T-cell (primary cell): ENCODE results near the gene PUM1. TPM values are rescaled to one million over a fixed set of nuclear protein-coding genes. Genes with fewer than 3 reads are reported as not detected.

Experiments
- ATAC-seq, 4 experiments: fragments of 200-7000 bp in 3 of 4; fragments of 150-1000 bp in 1 of 4; cut with Tn5 transposase; replicated peaks in 1 of 4; 1 replicate in 3 of 4; 2 replicates in 1 of 4; pipeline ENCODE4 v1.10.0; 2021; ENCODE audit warnings: moderate library complexity in 3 of 4, mild to moderate bottlenecking in 2 of 4, moderate number of reproducible peaks in 1 of 4
- CTCF ChIA-PET, 2 donors: fragments of 300-600 bp; sonication (Branson Sonifier 250); formaldehyde crosslinking; loops; one replicate each; lab custom pipeline; 2022; ENCODE audit warnings: antibody characterized with exemption in 2 of 2; lab: Charles Lee
- POLR2A ChIA-PET, 2 donors: fragments of 300-600 bp; sonication (Branson Sonifier 250); formaldehyde crosslinking; loops; one replicate each; lab custom pipeline; 2022; ENCODE audit warnings: antibody characterized with exemption in 2 of 2; lab: Charles Lee
- DNase-seq, 35 experiments: peaks; one replicate each; pipeline versions ENCODE4 v3.0.0 to v3.0.0-alpha.2; 2013 to 2023
- H3K27ac ChIP-seq: one replicate; pipeline ENCODE4 v1.5.1; 2013; ENCODE audit warnings: low read length
- H3K27me3 ChIP-seq, 2 experiments: replicated peaks in 1 of 2; 1 replicate in 1 of 2; 2 replicates in 1 of 2; pipeline versions ENCODE4 v1.6.1 to v1.7.0; 2013; ENCODE audit warnings: low read length in 1 of 2, mixed read lengths in 1 of 2; ENCODE audit not compliant: control insufficient read depth in 2 of 2, insufficient read depth in 2 of 2; ENCODE audit errors: extremely low read depth in 1 of 2
- H3K36me3 ChIP-seq, 2 donors: 1 replicate in 1 of 2; 2 replicates in 1 of 2; pipeline versions ENCODE4 v1.6.1 to v1.7.0; 2013; ENCODE audit warnings: low read length in 1 of 2; ENCODE audit not compliant: control insufficient read depth in 2 of 2, insufficient read depth in 1 of 2; ENCODE audit errors: extremely low read depth in 1 of 2
- H3K4me1 ChIP-seq, 2 experiments: 1 replicate in 1 of 2; 2 replicates in 1 of 2; pipeline versions ENCODE4 v1.6.1 to v1.7.0; 2013; ENCODE audit warnings: low read length in 2 of 2, mixed read lengths in 1 of 2; ENCODE audit not compliant: insufficient read depth in 2 of 2, control insufficient read depth in 1 of 2; ENCODE audit errors: extremely low read depth in 1 of 2
- H3K4me3 ChIP-seq, 2 donors: 1 replicate in 1 of 2; 2 replicates in 1 of 2; pipeline versions ENCODE4 v1.5.1 to v1.7.0; 2013; ENCODE audit warnings: mild to moderate bottlenecking in 2 of 2, low read length in 1 of 2, moderate library complexity in 1 of 2; ENCODE audit not compliant: control insufficient read depth in 1 of 2; ENCODE audit errors: extremely low read depth in 1 of 2
- H3K9me3 ChIP-seq: 2 replicates; pipeline ENCODE4 v1.7.0; 2013
- H3K27ac Mint-ChIP-seq, 2 donors: one replicate each; pipeline ENCODE4 v1.8.0; 2020 to 2021; ENCODE audit warnings: mild to moderate bottlenecking in 2 of 2, mixed read lengths in 2 of 2
- H3K27me3 Mint-ChIP-seq, 2 donors: one replicate each; pipeline ENCODE4 v1.8.0; 2021 to 2022; ENCODE audit warnings: mixed read lengths in 2 of 2
- H3K36me3 Mint-ChIP-seq: one replicate; pipeline ENCODE4 v1.8.0; 2021; ENCODE audit warnings: mixed read lengths
- H3K4me1 Mint-ChIP-seq, 3 donors: one replicate each; pipeline ENCODE4 v1.8.0; 2020 to 2022; ENCODE audit warnings: mixed read lengths in 3 of 3, mild to moderate bottlenecking in 1 of 3
- H3K4me3 Mint-ChIP-seq, 3 donors: one replicate each; pipeline ENCODE4 v1.8.0; 2020 to 2022; ENCODE audit warnings: mild to moderate bottlenecking in 3 of 3, mixed read lengths in 3 of 3, moderate library complexity in 3 of 3
- H3K9me3 Mint-ChIP-seq, 3 donors: one replicate each; pipeline ENCODE4 v1.8.0; 2020 to 2022; ENCODE audit warnings: mixed read lengths in 3 of 3
- WGBS: methylation state at CpG from one replicate; pipeline ENCODE4 v1.1.5; 2013; ENCODE audit warnings: missing lambda C conversion rate; ENCODE audit not compliant: insufficient coverage; 5-methylcytosine and 5-hydroxymethylcytosine counted together
- total RNA-seq, 35 experiments: library from RNA in 6 of 35; stranded (reverse) in 6 of 35; fragments of 120-200 nt in 1 of 35; gene quantifications; one replicate each; pipeline versions ENCODE4 v1.2.1 to v1.2.4 and lab custom pipeline; 2013 to 2026

The PUM1 gene
- total RNA-seq, 5 donors from 2014 or later (not counting 1 experiment from before 2014, with no cell fraction given) = 146 to 229 (median 154) TPM

DNA sequence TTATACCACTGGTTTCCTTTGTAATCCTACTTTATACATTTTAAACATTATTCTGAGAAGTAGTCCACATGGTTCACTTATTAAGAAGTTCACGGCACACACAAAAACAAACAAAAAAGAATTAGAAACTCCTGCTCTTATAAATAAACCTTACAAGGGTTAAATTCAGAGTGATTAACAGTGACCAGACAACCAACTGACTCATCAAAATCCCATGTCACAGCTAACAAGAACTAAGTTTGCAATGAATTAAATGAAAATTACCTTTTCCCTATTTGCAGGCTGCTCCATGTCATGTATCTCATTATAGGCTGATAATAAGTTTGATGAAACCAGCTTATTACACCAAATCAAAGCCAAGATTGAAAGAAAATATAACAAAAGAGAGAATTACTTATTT, 77.5 kb downstream of the PUM1 start:
- no peak overlapping the region for H3K27ac ChIP-seq
- ChIA-PET POLR2A (no interaction called here), CTCF (no interaction called here)
- 100% methylated on average over 1 of the region's 1 CpG for WGBS
- Mint-ChIP-seq H3K27me3 (no peaks in the 10 kb centered on the region), H3K27ac (peak overlapping the region; percentile 26 to 40), H3K36me3 (peaks cover 43% of the 10 kb centered on the region), H3K4me3 (no peak overlapping the region), H3K9me3 (no peaks in the 10 kb centered on the region), H3K4me1 (peaks cover 52 to 79% (median 77%) of the 10 kb centered on the region in 3 donors)
- ATAC-seq (no peak), DNase-seq (no peak)
- no peaks in the 10 kb centered on the region for H3K27me3 ChIP-seq
- no peaks in the 10 kb centered on the region for H3K9me3 ChIP-seq
- H3K4me3 ChIP-seq = no peak overlapping the region
- peaks cover 0 to 53% of the 10 kb centered on the region in 2 donors for H3K36me3 ChIP-seq
- peaks cover 0 to 2% of the 10 kb centered on the region in 2 experiments for H3K4me1 ChIP-seq

DNA sequence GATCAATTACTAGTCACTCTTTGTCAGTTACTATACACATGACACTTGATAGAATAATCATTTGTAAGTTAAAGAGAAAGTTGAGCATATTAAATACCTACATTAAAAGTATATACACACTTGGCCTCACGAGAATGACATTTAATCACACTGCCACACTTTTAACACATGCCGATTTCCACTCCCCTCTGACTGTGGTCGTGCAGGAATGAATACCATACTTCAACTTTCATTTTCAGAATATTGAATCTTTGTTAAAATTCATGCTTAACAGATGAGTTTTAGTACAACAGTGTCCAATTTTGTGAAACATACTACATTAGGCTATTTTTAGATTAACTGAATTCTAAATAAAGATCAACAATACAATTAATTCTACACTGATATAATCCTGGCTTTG, 78.8 kb downstream of the PUM1 start:
- Mint-ChIP-seq H3K36me3 (peaks cover 44% of the 10 kb centered on the region), H3K4me1 (peaks cover 55 to 82% (median 77%) of the 10 kb centered on the region in 3 donors), H3K9me3 (no peaks in the 10 kb centered on the region), H3K27ac (no peak overlapping the region), H3K27me3 (no peaks in the 10 kb centered on the region), H3K4me3 (no peak overlapping the region)
- Histone ChIP-seq H3K4me3 (no peak overlapping the region), H3K27me3 (no peaks in the 10 kb centered on the region), H3K9me3 (no peaks in the 10 kb centered on the region), H3K4me1 (no peaks in the 10 kb centered on the region), H3K36me3 (peaks cover 0 to 48% of the 10 kb centered on the region in 2 donors), H3K27ac (no peak overlapping the region)
- POLR2A ChIA-PET = no interaction called here
- ATAC-seq (no peak), DNase-seq (no peak)
- CTCF ChIA-PET = no interaction called here
- no CpG with 5 or more reads among the region's 3 CpGs for WGBS

GRCh38 chr1:30984991-30985503, 80.5 kb downstream of the PUM1 start:
- no peak overlapping the region for H3K27ac Mint-ChIP-seq
- no peak for DNase-seq
- POLR2A ChIA-PET = no interaction called here
- H3K4me1 ChIP-seq = no peaks in the 10 kb centered on the region
- H3K36me3 Mint-ChIP-seq = peaks cover 43% of the 10 kb centered on the region
- no peak overlapping the region for H3K27ac ChIP-seq
- CTCF ChIA-PET = no interaction called here
- ATAC-seq = no peak
- H3K4me3 ChIP-seq = no peak overlapping the region
- no peak overlapping the region for H3K4me3 Mint-ChIP-seq
- no peaks in the 10 kb centered on the region for H3K9me3 Mint-ChIP-seq
- no peaks in the 10 kb centered on the region for H3K27me3 ChIP-seq
- no peaks in the 10 kb centered on the region for H3K9me3 ChIP-seq
- H3K4me1 Mint-ChIP-seq = peaks cover 38 to 71% (median 65%) of the 10 kb centered on the region in 3 donors
- WGBS = no CpG with 5 or more reads among the region's 4 CpGs
- no peaks in the 10 kb centered on the region for H3K27me3 Mint-ChIP-seq
- H3K36me3 ChIP-seq = peaks cover 0 to 46% of the 10 kb centered on the region in 2 donors

DNA sequence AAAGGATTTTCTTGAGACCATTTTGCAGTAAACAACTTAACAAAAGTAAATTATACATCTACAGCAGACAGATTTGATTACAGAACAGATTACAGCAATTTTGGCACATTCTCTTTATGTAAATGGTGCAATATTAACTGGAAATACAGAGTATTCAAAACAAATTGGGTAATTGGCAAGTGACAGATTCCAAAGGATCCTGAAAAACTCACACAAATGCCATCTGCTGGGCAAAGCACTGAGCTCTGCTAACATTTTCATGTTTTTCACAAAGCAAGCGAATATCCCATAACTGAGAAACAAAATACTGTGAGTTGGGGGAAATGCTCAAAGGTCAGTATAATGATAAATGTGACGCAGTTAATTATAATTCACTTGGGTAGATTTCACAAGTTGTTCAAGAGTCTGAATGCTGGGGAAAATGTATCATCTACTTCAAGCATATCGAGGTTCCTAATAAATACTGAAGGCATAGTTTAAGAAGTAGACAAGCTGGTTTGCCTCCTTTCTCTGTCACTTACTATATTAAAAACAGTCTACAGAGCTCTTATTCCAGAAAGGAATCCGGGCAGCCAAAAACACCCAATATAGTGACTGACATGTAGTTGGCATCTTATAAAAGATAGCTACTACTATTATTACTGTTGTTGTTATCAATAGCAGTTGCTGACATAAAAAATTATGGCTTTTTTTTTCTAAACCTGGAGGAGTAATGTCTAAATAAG, 81.2 kb downstream of the PUM1 start:
- no peaks in the 10 kb centered on the region for H3K9me3 Mint-ChIP-seq
- no peak overlapping the region for H3K27ac Mint-ChIP-seq
- no peak overlapping the region for H3K4me3 ChIP-seq
- no peak overlapping the region for H3K27ac ChIP-seq
- CTCF ChIA-PET = interaction anchor here in 1 of 2 donors (0.7 kb wide), 1 partner anchor 37 kb away, joined by 3 read pairs; no protein-coding TSS in a partner anchor
- H3K27me3 ChIP-seq = no peaks in the 10 kb centered on the region
- no peaks in the 10 kb centered on the region for H3K9me3 ChIP-seq
- peaks cover 43% of the 10 kb centered on the region for H3K36me3 Mint-ChIP-seq
- no peaks in the 10 kb centered on the region for H3K4me1 ChIP-seq
- peaks cover 31 to 65% (median 61%) of the 10 kb centered on the region in 3 donors for H3K4me1 Mint-ChIP-seq
- no peak for ATAC-seq
- peaks cover 2 to 48% of the 10 kb centered on the region in 2 donors for H3K36me3 ChIP-seq
- POLR2A ChIA-PET = no interaction called here
- no CpG with 5 or more reads among the region's 4 CpGs for WGBS
- no peak for DNase-seq
- H3K4me3 Mint-ChIP-seq = no peak overlapping the region
- H3K27me3 Mint-ChIP-seq = no peaks in the 10 kb centered on the region

GRCh38 chr1:30982937-30983336, 82.6 kb downstream of the PUM1 start:
- Histone ChIP-seq H3K27ac (no peak overlapping the region), H3K36me3 (peaks cover 5 to 47% of the 10 kb centered on the region in 2 donors), H3K4me3 (no peak overlapping the region), H3K27me3 (no peaks in the 10 kb centered on the region), H3K9me3 (no peaks in the 10 kb centered on the region), H3K4me1 (no peaks in the 10 kb centered on the region)
- Mint-ChIP-seq H3K4me1 (peaks cover 21 to 62% (median 58%) of the 10 kb centered on the region in 3 donors), H3K9me3 (no peaks in the 10 kb centered on the region), H3K4me3 (no peak overlapping the region), H3K27me3 (no peaks in the 10 kb centered on the region), H3K36me3 (peaks cover 41% of the 10 kb centered on the region), H3K27ac (peak overlapping the region; percentile 48 to 65)
- POLR2A ChIA-PET = no interaction called here
- ATAC-seq (no peak), DNase-seq (no peak)
- WGBS = no CpG with 5 or more reads among the region's 1 CpG
- CTCF ChIA-PET = no interaction called here

DNA sequence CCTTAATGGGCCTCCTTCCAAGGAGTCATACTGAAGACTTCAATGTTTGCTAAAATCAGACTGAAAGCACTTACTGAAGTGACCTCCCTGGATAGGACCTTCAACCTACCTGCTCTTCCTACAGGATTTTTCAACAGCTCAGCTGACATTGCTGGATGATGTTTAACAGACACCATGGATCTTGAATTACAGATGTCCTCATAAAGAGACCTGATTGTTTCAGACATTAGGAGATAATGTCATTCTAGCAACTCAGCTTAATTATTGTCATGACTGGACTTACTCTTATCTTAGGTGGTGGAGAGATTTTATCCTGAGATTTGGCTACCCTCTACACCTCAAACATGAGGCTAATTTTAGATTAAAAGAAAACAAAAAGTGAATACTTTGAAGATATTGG, 83.1 kb downstream of the PUM1 start:
- CTCF ChIA-PET = no interaction called here
- DNase-seq (no peak), ATAC-seq (no peak)
- Histone ChIP-seq H3K36me3 (peaks cover 5 to 48% of the 10 kb centered on the region in 2 donors), H3K27me3 (no peaks in the 10 kb centered on the region), H3K9me3 (no peaks in the 10 kb centered on the region), H3K4me1 (no peaks in the 10 kb centered on the region), H3K4me3 (no peak overlapping the region), H3K27ac (no peak overlapping the region)
- POLR2A ChIA-PET = no interaction called here
- Mint-ChIP-seq H3K9me3 (no peaks in the 10 kb centered on the region), H3K36me3 (peaks cover 44% of the 10 kb centered on the region), H3K4me3 (no peak overlapping the region), H3K27ac (peak overlapping the region; percentile 65 to 66), H3K27me3 (no peaks in the 10 kb centered on the region), H3K4me1 (peaks cover 23 to 66% (median 61%) of the 10 kb centered on the region in 3 donors)
